ENCODE measurements around the gene AGAP9.
"Not testable (repeated sequence)": the region's sequence is repeated elsewhere in the genome, so short reads cannot be mapped to it uniquely, and the experiment has no call there.

Gene AGAP9

DNA sequence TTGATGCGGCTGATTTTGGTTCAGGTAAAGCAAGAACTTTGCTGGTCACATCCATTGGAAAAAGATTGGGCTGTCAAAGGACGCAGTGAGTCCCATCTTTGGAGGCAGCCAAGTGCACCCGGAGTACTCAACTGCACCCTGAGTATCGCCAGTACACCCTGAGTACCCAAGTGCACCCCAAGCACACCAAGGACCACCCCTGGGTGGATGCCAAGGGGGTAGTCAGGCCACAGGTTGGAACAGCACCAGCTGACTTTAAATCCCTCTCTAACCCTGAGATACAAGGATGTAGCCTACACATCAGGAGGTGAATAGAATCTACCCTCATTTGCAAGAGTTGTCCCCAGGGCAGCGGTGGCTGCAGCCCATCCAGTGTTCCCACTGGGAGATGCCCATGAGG is 56.0 kb downstream of the AGAP9 start:
- DNase-seq (ENCODE audit: low read depth in 1 of 2, low spot score in 1 of 2); in situ Hi-C loops (cut with HindIII; ENCODE audit: low pct_unique_long_range_greater_than_20kb, low sequenced_read_pairs): not testable (repeated sequence)

DNA sequence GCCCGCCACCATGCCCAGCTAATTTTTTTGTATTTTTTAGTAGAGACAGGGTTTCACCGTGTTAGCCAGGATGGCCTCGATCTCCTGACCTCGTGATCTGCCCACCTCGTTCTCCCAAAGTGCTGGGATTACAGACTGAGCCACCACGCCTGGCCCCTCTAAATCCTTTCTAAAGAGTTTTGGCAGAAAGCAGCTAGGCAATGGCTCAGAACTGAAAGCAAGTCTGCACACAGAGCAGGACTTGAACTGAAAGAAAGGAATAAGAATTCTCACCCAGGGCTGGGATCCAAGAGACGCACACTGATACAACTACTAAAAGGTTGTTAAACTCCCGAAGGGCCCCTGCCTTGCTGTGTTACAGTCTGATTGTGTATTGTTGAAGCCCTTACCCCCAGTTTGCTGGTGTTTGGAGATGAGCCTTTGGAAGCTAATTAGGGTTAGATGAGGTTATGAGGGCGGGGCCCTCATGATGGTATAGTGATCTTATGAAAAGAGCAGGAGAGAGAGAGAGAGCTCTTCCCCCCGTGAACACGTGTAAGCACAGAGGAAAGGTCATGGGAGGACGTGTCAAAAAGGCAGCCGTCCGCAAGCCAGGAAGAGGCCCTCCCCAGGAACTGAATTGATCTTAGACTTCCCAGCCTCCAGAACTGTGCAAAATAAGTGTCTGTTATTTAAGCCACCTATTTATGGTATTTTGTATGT is 58.1 kb downstream of the AGAP9 start:
- DNase-seq (ENCODE audit: low read depth in 1 of 2, low spot score in 1 of 2); in situ Hi-C loops (cut with HindIII; ENCODE audit: low pct_unique_long_range_greater_than_20kb, low sequenced_read_pairs): not testable (repeated sequence)

DNA sequence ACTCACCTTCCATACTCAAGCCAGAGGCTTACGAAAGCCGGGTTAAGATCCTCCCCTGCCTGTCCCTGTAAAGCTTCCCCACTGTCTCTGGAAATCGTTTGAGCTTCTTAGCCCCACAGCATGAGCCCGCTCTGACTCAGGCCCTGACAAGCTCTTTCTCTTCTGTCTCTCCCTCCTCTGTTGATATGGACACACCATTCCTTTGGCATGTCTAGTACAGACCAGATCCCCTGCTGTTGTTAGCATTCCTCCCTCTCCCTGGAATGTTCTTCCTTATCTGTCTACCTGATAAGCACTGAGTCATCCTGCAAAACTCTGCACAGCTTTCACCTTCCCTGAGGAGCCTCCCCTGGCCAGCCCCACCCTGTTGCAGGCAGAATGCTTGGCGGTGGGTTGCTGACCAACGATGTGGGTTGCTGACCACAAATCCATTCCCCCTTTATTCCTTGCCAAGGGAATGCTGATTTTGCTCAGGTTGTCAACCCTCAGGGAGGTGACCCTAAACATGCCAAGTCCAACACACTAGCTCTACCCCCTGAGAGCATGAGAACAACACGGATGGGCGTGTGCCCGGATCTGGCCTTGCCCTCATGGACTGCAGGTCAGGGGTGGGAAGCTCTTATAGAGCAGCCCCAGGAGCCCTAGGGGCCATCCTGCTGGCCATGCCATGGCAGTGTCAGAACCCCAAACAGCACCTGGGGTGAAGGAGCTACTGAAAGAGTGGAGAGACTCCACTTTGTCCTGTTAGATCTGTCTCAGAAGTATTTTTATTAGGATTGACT is 60.7 kb downstream of the AGAP9 start:
- in situ Hi-C loops (cut with HindIII; ENCODE audit: low pct_unique_long_range_greater_than_20kb, low sequenced_read_pairs); DNase-seq (ENCODE audit: low read depth in 1 of 2, low spot score in 1 of 2): not testable (repeated sequence)

GRCh38 chr10:47461261-47461687 is 62.2 kb downstream of the AGAP9 start:
- in situ Hi-C loops (cut with HindIII; ENCODE audit: low pct_unique_long_range_greater_than_20kb, low sequenced_read_pairs) = not testable (repeated sequence)
- DNase-seq (ENCODE audit: low read depth in 1 of 2, low spot score in 1 of 2) = peak in 1 of 2 experiments; percentile 82

- no peak for TF ChIP-seq JUND (IDR thresholded peaks at IDR 0.05; ENCODE audit: low read depth)
- in situ Hi-C loops (cut with HindIII; ENCODE audit: low pct_unique_long_range_greater_than_20kb, low sequenced_read_pairs) = no loop called here
- DNase-seq (ENCODE audit: low read depth in 1 of 2, low spot score in 1 of 2) = no peak
Measured at GRCh38 chr10:47458466-47459154, 64.8 kb downstream of the AGAP9 start.

GRCh38 chr10:47457826-47458225 is 65.6 kb downstream of the AGAP9 start:
- in situ Hi-C loops (cut with HindIII; ENCODE audit: low pct_unique_long_range_greater_than_20kb, low sequenced_read_pairs) = no loop called here
- DNase-seq (ENCODE audit: low read depth in 1 of 2, low spot score in 1 of 2) = no peak
- TF ChIP-seq JUND (IDR thresholded peaks at IDR 0.05; ENCODE audit: low read depth) = no peak

DNA sequence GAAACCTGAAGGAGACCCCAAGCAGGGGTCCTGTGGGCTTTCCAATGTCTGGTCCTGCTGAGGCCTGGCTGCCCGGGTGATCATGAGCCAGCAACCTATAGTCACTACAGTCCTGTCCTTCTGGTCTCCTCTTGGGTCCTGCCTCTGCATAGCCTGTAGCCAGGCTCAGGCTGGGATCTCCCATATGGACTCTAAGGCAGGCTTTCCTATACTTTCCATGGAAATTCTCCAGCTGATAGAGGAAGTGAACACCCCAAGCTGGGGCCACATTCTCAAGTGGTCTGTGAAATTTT is 66.0 kb downstream of the AGAP9 start:
- no peak for TF ChIP-seq JUND (IDR thresholded peaks at IDR 0.05; ENCODE audit: low read depth)
- no peak for DNase-seq (ENCODE audit: low read depth in 1 of 2, low spot score in 1 of 2)
- in situ Hi-C loops (cut with HindIII; ENCODE audit: low pct_unique_long_range_greater_than_20kb, low sequenced_read_pairs) = no loop called here

- no peak for TF ChIP-seq JUND (IDR thresholded peaks at IDR 0.05; ENCODE audit: low read depth)
- in situ Hi-C loops (cut with HindIII; ENCODE audit: low pct_unique_long_range_greater_than_20kb, low sequenced_read_pairs) = no loop called here
Measured at GRCh38 chr10:47456794-47457527, 66.5 kb downstream of the AGAP9 start.

DNA sequence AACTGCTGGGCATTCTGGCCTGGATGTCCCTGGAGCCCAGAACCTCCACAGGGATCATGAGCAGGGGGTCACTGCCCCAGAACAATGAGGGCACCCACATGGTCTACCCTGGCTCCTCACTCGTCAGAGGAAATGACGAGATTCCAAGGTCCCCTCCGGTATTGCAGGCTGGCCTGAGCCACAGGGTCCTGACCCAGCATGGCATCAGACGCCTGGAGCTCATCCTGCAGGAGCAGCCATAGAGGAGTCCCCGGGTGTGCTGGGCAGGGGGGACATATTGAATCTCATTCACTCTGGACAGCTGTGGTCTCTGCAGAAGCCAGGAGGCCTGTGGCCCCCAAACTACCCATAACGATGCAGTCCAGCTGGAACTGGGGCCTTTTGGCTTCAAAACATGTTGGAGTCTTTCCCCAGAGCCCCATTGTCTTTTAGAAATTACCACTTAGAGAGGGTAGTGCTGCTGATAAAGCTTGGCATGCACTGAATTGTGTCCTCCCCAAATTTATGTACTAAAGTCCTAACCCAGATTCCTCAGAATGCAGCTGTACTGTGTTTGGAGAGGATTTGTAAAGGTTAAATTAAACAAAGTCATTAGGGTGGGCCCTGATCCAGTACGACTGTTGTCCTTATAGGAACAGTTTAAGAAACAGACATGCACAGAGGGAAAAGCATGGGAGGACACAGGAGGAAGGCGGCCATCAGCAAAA is 67.2 kb downstream of the AGAP9 start:
- DNase-seq (ENCODE audit: low read depth in 1 of 2, low spot score in 1 of 2) = no peak
- no peak for TF ChIP-seq JUND (IDR thresholded peaks at IDR 0.05; ENCODE audit: low read depth)
- in situ Hi-C loops (cut with HindIII; ENCODE audit: low pct_unique_long_range_greater_than_20kb, low sequenced_read_pairs) = no loop called here

More at GRCh38 chr10:47456794-47457527, 66.5 kb downstream of the AGAP9 start:
- DNase-seq (ENCODE audit: low read depth in 1 of 2, low spot score in 1 of 2) = no peak

GRCh38 chr10:47455350-47456078 is 67.9 kb downstream of the AGAP9 start:
- DNase-seq (ENCODE audit: low read depth in 1 of 2, low spot score in 1 of 2); in situ Hi-C loops (cut with HindIII; ENCODE audit: low pct_unique_long_range_greater_than_20kb, low sequenced_read_pairs): not testable (repeated sequence)

DNA sequence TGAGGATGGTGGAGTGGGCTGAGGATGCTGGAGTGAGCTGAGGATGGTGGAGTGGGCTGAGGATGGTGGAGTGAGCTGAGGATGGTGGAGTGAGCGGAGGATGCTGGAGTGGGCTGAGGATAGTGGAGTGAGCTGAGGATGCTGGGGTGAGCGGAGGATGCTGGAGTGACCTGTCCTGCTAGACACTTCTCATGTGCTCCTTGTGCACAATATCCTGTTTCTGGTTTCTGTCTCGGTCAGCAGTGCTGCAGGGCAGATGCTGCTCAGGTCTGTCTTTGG is 68.7 kb downstream of the AGAP9 start:
- no peak for DNase-seq (ENCODE audit: low read depth in 1 of 2, low spot score in 1 of 2)
- TF ChIP-seq JUND (IDR thresholded peaks at IDR 0.05; ENCODE audit: low read depth) = no peak
- in situ Hi-C loops (cut with HindIII; ENCODE audit: low pct_unique_long_range_greater_than_20kb, low sequenced_read_pairs) = no loop called here

Measured in T47D (cell line).